Keratinocyte (primary cell): ENCODE data around the gene CRTC2. TPM values are rescaled to one million over a fixed set of nuclear protein-coding genes. Genes with fewer than 3 reads are reported as not detected.

Experiments used
- DNase-seq: peaks from one replicate; pipeline ENCODE4 v3.0.0-alpha.2; 2011; ENCODE audit warnings: low read depth, missing footprints, low spot score
- FAIRE-seq: peaks from 2 replicates; lab custom pipeline; 2011; peaks lifted over from hg19 to GRCh38; lab: Jason Lieb, UNC
- H2AFZ ChIP-seq: 2 replicates; pipeline ENCODE4 v1.6.0; 2012; ENCODE audit warnings: low read length, control low read depth, inconsistent platforms; ENCODE audit not compliant: control insufficient read depth
- H3K27ac ChIP-seq: 2 replicates; pipeline ENCODE4 v1.5.1; 2011; ENCODE audit warnings: low read length; ENCODE audit not compliant: control insufficient read depth, insufficient read depth
- H3K27me3 ChIP-seq: 3 replicates; pipeline ENCODE4 v1.6.0; 2011; ENCODE audit warnings: low read length; ENCODE audit not compliant: control insufficient read depth, insufficient read depth; ENCODE audit errors: extremely low read depth
- H3K36me3 ChIP-seq, 2 experiments: 2 replicates in 1 of 2; 3 replicates in 1 of 2; pipeline ENCODE4 v1.5.1; 2011; ENCODE audit warnings: low read length in 2 of 2, mild to moderate bottlenecking in 1 of 2; ENCODE audit not compliant: control insufficient read depth in 2 of 2, insufficient read depth in 2 of 2; ENCODE audit errors: extremely low read depth in 1 of 2
- H3K4me1 ChIP-seq: 3 replicates; pipeline ENCODE4 v1.5.1; 2011; ENCODE audit warnings: low read length; ENCODE audit not compliant: control insufficient read depth, insufficient read depth; ENCODE audit errors: extremely low read depth
- H3K4me2 ChIP-seq: 3 replicates; pipeline ENCODE4 v1.6.0; 2011; ENCODE audit warnings: low read depth, low read length; ENCODE audit not compliant: control insufficient read depth, insufficient read depth; ENCODE audit errors: extremely low read depth
- H3K4me3 ChIP-seq, 3 experiments: fragments of 200-600 bp in 1 of 3; sonication (generic) in 1 of 3; 2 replicates in 2 of 3; 3 replicates in 1 of 3; pipeline ENCODE4 v1.5.1; 2011 to 2016; ENCODE audit warnings: low read length in 3 of 3, mild to moderate bottlenecking in 3 of 3, control low read depth in 2 of 3, inconsistent platforms in 1 of 3, low read depth in 1 of 3, mixed read lengths in 1 of 3, mixed run types in 1 of 3, moderate library complexity in 1 of 3; ENCODE audit not compliant: control insufficient read depth in 2 of 3, insufficient read depth in 2 of 3; ENCODE audit errors: extremely low read depth in 1 of 3
- H3K79me2 ChIP-seq: 2 replicates; pipeline ENCODE4 v1.6.0; 2012; ENCODE audit warnings: low read length; ENCODE audit not compliant: control insufficient read depth, insufficient read depth
- H3K9ac ChIP-seq: 3 replicates; pipeline ENCODE4 v1.6.0; 2011; ENCODE audit warnings: low read length; ENCODE audit not compliant: control insufficient read depth, insufficient read depth; ENCODE audit errors: extremely low read depth
- H3K9me1 ChIP-seq: 3 replicates; pipeline ENCODE4 v1.6.0; 2011; ENCODE audit warnings: low read length; ENCODE audit not compliant: control insufficient read depth, insufficient read depth; ENCODE audit errors: extremely low read depth
- H3K9me3 ChIP-seq: 2 replicates; pipeline ENCODE4 v1.5.1; 2012; ENCODE audit warnings: low read depth, low read length; ENCODE audit not compliant: control insufficient read depth
- H4K20me1 ChIP-seq: 3 replicates; pipeline ENCODE4 v1.6.0; 2011; ENCODE audit warnings: low read length; ENCODE audit not compliant: control insufficient read depth, insufficient read depth; ENCODE audit errors: extremely low read depth
- CTCF ChIP-seq, 3 experiments: IDR thresholded peaks in 1 of 3; conservative IDR thresholded peaks in 1 of 3; optimal IDR thresholded peaks in 1 of 3; 2 replicates in 2 of 3; 3 replicates in 1 of 3; pipeline versions ENCODE3 to v1.5.1; 2011; ENCODE audit warnings: low read length in 3 of 3, mild to moderate bottlenecking in 3 of 3, moderate library complexity in 2 of 3, control low read depth in 1 of 3, inconsistent platforms in 1 of 3; ENCODE audit not compliant: insufficient read depth in 2 of 3; ENCODE audit errors: extremely low read depth in 1 of 3
- EZH2 ChIP-seq: IDR thresholded peaks from one replicate; pipeline ENCODE4 v1.6.1; 2012; ENCODE audit warnings: inconsistent platforms, mild to moderate bottlenecking, low read length, moderate library complexity
- dilution Hi-C: fragments of 300-500 bp; cut with MboI; formaldehyde crosslinking; loops from one replicate; pipeline ENCODE4 v1.7.0; 2020; ENCODE audit warnings: low sequenced_read_pairs; ENCODE audit not compliant: extremely low pct_ligation_motif_present
- polyA plus RNA-seq, 5 experiments: library from polyadenylated mRNA; depleted of rRNA in 3 of 5; stranded (reverse) in 3 of 5; stranded (forward) in 1 of 5; unstranded in 1 of 5; fragments of >200 nt; gene quantifications; 1 replicate in 1 of 5; 2 replicates in 3 of 5; 3 replicates in 1 of 5; pipeline versions ENCODE4 v1.2.1 to v1.2.3, GENCODE V29; 2011 to 2012; ENCODE audit warnings: missing spikeins in 2 of 5, low read depth in 1 of 5, low replicate concordance in 1 of 5

The CRTC2 gene
- polyA plus RNA-seq, 1 donor (not counting 4 experiments of a cell fraction or from before 2014, with no cell fraction given), result 15.9 TPM

- H4K20me1 ChIP-seq, result no peaks in the 10 kb centered on the region
- TF ChIP-seq CTCF (optimal IDR thresholded peaks at IDR 0.05 in 1 of 3, IDR thresholded peaks at IDR 0.05 in 1 of 3, conservative IDR thresholded peaks at IDR 0.05 in 1 of 3; ENCODE audit: extremely low read depth in 1 of 3, insufficient read depth in 2 of 3, low read length in 3 of 3), result peak; percentile 57 to 91 (median 86)
- no peak for TF ChIP-seq EZH2
- H3K9me1 ChIP-seq, result no peaks in the 10 kb centered on the region
- FAIRE-seq (no peak), DNase-seq (no peak)
- no peaks in the 10 kb centered on the region for H3K9me3 ChIP-seq
- dilution Hi-C loops, result no loop called here
- peaks cover 22% of the 10 kb centered on the region for H3K79me2 ChIP-seq
- H3K4me1 ChIP-seq, result peaks cover 10% of the 10 kb centered on the region
- peak within 1 kb of the TSS; percentile 82 for H3K9ac ChIP-seq
- H3K36me3 ChIP-seq, result peaks cover 16 to 34% of the 10 kb centered on the region in 2 experiments
- peak within 1 kb of the TSS; percentile 92 for H3K4me2 ChIP-seq
- no peaks in the 10 kb centered on the region for H3K27me3 ChIP-seq
- H3K27ac ChIP-seq, result peak within 1 kb of the TSS; percentile 80
- H2AFZ ChIP-seq, result peak within 1 kb of the TSS; percentile 70
- H3K4me3 ChIP-seq, result peak within 1 kb of the TSS; percentile 75 to 88 (median 79)
These were observed 11.7 kb downstream of the CRTC2 start, which contains the start of gene DENND4B for GRCh38 chr1:153946622-153947241. DENND4B (minus strand) TSS chr1:153946718; CDS start chr1:153944374, 2,344 bp downstream.

DNA sequence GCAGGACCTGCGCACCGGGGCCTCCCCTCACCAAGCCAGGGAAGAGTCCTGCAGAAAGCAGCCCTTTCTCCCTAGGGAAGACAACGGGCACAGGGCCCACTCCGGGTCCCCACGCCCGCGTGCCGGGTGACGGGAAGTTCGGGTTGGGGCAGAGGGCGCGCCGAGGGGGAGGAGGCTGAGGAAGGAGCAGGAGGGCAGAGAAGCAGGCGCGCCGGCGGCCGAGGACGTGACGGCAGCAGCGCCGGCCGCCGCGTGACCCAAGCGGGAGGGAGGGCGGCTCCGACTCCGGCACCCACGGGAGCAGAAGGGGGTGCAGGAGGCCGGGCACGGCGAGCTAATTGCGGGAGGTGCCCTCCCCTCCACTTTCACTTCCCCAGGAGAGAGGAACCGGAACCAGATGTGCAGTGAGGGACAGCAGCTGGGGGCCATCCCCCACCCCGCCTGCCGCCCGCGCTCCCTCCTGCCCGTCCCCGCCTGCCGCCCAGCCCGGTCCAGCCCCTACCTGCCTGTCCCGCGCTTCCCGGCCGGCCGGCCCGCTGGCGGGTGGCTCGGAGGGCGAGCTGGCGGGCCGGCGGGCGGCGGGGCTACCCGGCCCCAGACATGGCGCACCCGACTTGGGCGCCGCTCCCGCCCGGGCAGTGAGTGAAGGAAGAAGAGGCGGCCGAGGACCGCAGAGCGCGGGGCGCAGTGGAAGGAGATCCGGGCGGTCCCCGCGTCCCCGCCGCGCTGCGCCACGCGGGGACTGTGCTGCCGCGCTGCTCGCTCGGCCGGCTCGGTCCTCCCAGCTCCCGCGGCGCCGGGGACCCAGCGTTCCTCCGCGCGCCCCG lies 12.4 kb downstream of the CRTC2 start:
- DNase-seq, result no peak

More for the DNA sequence above, 12.4 kb downstream of the CRTC2 start:
- no peak for TF ChIP-seq CTCF (optimal IDR thresholded peaks at IDR 0.05 in 1 of 3, IDR thresholded peaks at IDR 0.05 in 1 of 3, conservative IDR thresholded peaks at IDR 0.05 in 1 of 3; ENCODE audit: extremely low read depth in 1 of 3, insufficient read depth in 2 of 3, low read length in 3 of 3)
- TF ChIP-seq EZH2, result no peak
- no peaks in the 10 kb centered on the region for H3K9me3 ChIP-seq
- peak overlapping the region; percentile 75 to 88 (median 79) for H3K4me3 ChIP-seq
- peaks cover 22% of the 10 kb centered on the region for H3K79me2 ChIP-seq
- H3K27me3 ChIP-seq, result no peaks in the 10 kb centered on the region
- peak overlapping the region; percentile 70 for H2AFZ ChIP-seq
- no peaks in the 10 kb centered on the region for H3K9me1 ChIP-seq
- no peak for FAIRE-seq
- H3K4me2 ChIP-seq, result peak overlapping the region; percentile 92
- dilution Hi-C loops, result no loop called here
- H3K27ac ChIP-seq, result peak overlapping the region; percentile 80
- H3K9ac ChIP-seq, result peak overlapping the region; percentile 82
- peaks cover 16 to 34% of the 10 kb centered on the region in 2 experiments for H3K36me3 ChIP-seq
- H3K4me1 ChIP-seq, result peaks cover 10% of the 10 kb centered on the region
- H4K20me1 ChIP-seq, result no peaks in the 10 kb centered on the region
